ENCODE measurements around the gene ADAM8. TPM values are rescaled to one million over a fixed set of nuclear protein-coding genes. Genes with fewer than 3 reads are reported as not detected.

ADAM8 gene
- total RNA-seq, 2 experiments from 2014 or later = 142 to 173 TPM

DNA sequence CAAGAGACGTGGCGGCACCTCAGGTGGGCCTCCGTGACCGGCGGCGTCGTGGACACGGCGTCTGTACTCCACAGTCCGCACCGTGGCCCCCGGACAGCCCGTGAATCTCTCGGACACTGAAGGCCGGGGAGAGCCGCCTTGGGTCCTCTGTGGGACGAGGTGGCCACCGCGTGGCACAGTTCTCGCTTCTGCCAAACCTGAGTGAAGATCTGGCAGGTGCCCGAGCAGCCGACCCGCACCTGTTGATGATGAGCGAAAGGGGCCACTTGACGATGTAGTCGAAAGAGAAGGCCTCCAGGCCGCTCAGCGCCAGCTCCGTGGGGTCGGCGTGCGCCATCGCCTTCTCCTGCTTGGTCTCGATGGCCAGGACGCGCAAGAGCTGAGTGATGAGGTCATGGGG lies 8.5 kb upstream of the ADAM8 start:
- Mint-ChIP-seq H3K36me3 (peaks cover 32% of the 10 kb centered on the region), H3K27ac (no peak overlapping the region), H3K27me3 (no peaks in the 10 kb centered on the region), H3K4me1 (no peaks in the 10 kb centered on the region), H3K4me3 (no peak overlapping the region), H3K9me3 (ENCODE audit: low read depth) (no peaks in the 10 kb centered on the region)
- CTCF ChIA-PET = interaction anchor here (0.8 kb wide), 1 partner anchor 23 kb away, joined by 3 read pairs; no protein-coding TSS in a partner anchor
- no peak for DNase-seq
- no peak for ATAC-seq

DNA sequence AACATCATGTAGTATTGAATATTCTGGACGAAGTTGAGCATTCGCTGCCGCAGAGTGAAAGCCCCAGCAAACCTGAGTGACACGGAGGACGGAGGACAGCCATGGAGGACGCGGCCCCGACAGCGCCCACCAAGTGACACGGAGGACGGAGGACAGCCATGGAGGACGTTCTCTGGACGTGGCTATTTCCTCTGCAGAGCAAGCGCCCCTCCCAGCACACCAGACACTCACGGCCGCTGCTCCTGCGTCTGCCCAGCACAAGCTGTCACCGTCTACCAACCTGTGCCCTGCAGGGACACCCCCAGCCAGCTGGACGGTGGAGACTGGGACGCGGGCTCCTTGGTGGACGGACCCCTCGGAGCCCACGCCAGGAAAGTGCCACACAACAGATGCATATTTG lies 7.3 kb upstream of the ADAM8 start:
- no peak overlapping the region for H3K4me3 Mint-ChIP-seq
- peaks cover 32% of the 10 kb centered on the region for H3K36me3 Mint-ChIP-seq
- no peaks in the 10 kb centered on the region for H3K9me3 Mint-ChIP-seq (ENCODE audit: low read depth)
- CTCF ChIA-PET = no interaction called here
- DNase-seq (no peak), ATAC-seq (no peak)
- H3K4me1 Mint-ChIP-seq = peaks cover 12% of the 10 kb centered on the region
- H3K27me3 Mint-ChIP-seq = no peaks in the 10 kb centered on the region
- H3K27ac Mint-ChIP-seq = no peak overlapping the region

DNA sequence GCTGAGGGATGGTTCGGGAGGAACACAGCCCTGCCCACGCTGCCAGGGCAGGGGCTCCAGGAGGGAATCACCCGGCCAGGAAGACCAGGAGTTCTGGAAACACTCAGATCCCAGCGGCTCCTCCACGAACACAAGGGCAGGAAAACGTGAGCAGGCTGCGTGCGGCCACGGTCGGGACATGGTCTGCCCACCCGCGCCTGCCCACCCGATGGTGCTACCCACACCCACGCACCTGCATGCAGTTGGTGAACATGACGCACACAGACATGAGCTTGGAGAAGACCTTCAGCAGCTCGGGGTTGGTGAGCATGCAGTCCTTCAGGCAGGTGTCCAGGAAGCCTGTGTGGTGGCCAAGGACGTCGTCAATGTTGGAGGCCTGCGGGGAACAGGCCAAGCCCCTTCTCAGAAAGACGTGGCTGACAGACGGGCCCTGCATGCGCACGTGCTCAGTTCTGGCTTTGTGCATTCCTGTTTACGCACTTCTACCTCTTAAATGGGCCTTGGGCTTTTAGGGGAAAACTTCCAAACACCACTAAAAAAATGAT lies 6.2 kb upstream of the ADAM8 start:
- H3K36me3 Mint-ChIP-seq = peaks cover 29% of the 10 kb centered on the region

DNA sequence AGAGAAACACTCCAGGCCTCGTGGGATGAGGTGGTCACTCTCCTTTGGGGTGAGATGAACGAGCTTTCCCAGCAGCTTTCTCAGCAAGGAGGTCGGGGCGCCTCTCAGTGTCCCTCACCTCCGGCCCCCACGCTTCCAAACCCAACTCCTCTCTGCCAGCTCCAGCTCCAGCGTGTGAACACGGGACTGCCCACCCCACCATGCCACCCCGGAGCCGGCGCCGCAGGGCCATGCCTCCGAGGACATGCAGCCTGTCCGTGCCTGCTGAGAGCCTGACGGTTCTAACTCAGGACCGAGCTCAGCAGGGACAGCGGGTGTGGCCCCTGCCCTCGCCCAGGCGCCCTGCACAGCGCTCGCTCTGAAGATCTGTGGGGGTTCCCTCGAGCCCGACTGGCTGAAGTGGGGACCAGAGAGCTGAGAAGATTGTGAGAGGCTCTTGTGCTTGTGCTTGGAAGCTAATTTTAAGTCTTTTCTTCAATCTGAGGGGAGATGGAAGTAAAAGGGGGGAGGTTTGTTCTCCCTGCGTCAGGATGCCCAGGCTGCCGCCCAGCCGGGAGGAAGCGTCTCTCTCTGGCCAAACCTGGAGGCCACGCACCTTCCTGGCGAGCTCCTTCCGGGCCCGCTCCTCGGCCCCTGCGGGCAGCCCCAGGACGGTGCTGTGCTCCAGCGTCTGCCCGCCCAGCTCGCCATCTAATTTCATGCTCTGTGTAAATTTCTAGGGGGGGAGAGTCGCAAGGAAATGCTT lies 5.1 kb upstream of the ADAM8 start:
- no peak for DNase-seq
- H3K9me3 Mint-ChIP-seq (ENCODE audit: low read depth) = no peaks in the 10 kb centered on the region

More for the DNA sequence above, 6.2 kb upstream of the ADAM8 start:
- Mint-ChIP-seq H3K4me1 (peaks cover 22% of the 10 kb centered on the region), H3K4me3 (no peak overlapping the region), H3K9me3 (ENCODE audit: low read depth) (no peaks in the 10 kb centered on the region), H3K27me3 (no peaks in the 10 kb centered on the region), H3K27ac (no peak overlapping the region)
- CTCF ChIA-PET = interaction anchor here (1.8 kb wide), 1 partner anchor 25 kb away, joined by 7 read pairs; no protein-coding TSS in a partner anchor
- DNase-seq = no peak
- ATAC-seq = no peak

DNA sequence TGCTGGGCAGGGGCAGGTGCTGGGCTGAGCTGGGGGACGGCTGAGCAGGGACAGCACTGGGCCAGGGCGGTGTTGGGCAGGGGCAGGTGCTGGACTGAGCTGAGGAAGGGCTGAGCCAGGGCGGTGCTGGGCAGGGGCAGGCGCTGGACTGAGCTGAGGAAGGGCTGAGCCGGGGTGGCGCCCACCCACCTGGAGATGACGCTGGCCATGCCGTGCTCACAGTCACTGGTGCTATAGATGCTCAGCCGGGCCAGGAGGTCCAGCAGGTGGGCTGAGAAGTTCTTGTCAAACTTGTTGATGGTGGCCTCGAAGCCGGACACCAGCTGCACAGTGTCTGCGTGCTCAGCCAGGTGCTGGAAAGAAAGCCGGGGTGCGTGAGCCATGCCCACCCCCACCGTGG lies 4.4 kb upstream of the ADAM8 start:
- no peak overlapping the region for H3K27ac Mint-ChIP-seq
- CTCF ChIA-PET = interaction anchor here (1.3 to 1.8 kb wide), 2 partner anchors 27 to 49 kb away, joined by 3 to 7 read pairs; no protein-coding TSS in a partner anchor
- peaks cover 28% of the 10 kb centered on the region for H3K4me1 Mint-ChIP-seq
- no peaks in the 10 kb centered on the region for H3K9me3 Mint-ChIP-seq (ENCODE audit: low read depth)
- H3K36me3 Mint-ChIP-seq = peaks cover 20% of the 10 kb centered on the region
- H3K27me3 Mint-ChIP-seq = no peaks in the 10 kb centered on the region
- ATAC-seq (no peak), DNase-seq (no peak)
- H3K4me3 Mint-ChIP-seq = no peak overlapping the region

More for the DNA sequence above, 5.1 kb upstream of the ADAM8 start:
- H3K4me1 Mint-ChIP-seq = peaks cover 28% of the 10 kb centered on the region
- H3K4me3 Mint-ChIP-seq = no peak overlapping the region
- ATAC-seq = no peak
- no peak overlapping the region for H3K27ac Mint-ChIP-seq
- H3K36me3 Mint-ChIP-seq = peaks cover 23% of the 10 kb centered on the region
- CTCF ChIA-PET = interaction anchor here (1.3 to 1.8 kb wide), 2 partner anchors 26 to 48 kb away, joined by 3 to 7 read pairs; no protein-coding TSS in a partner anchor
- no peaks in the 10 kb centered on the region for H3K27me3 Mint-ChIP-seq

DNA sequence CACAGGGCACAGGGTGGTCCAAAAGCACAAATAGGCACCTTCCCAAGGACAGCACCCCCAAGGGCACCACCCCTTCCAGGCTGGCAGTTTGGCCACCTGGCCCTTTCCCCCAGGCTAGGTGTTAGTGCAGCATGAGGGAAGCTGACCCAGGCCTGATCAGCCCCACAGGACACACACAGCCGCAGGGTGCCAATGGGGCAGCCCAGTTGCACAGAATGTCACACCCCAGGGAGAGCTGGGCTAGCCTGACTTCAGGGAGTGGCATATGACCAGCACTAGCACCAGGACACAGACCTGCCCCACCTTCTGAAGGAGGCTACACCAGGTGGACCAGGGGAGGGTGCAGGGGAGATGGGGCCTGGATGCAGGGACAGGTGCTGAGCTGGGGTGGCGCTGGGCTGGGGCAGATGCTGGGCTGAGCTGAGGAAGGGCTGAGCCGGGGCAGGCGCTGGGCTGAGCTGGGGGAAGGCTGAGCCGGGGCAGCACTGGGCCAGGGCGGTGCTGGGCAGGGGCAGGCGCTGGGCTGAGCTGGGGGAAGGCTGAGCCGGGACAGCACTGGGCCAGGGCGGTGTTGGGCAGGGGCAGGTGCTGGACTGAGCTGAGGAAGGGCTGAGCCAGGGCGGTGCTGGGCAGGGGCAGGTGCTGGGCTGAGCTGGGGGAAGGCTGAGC lies 3.9 kb upstream of the ADAM8 start:
- H3K9me3 Mint-ChIP-seq (ENCODE audit: low read depth) = no peaks in the 10 kb centered on the region
- DNase-seq (no peak), ATAC-seq (no peak)
- H3K27me3 Mint-ChIP-seq = no peaks in the 10 kb centered on the region
- peaks cover 17% of the 10 kb centered on the region for H3K36me3 Mint-ChIP-seq
- H3K27ac Mint-ChIP-seq = peak overlapping the region; percentile 66
- CTCF ChIA-PET = no interaction called here
- peaks cover 31% of the 10 kb centered on the region for H3K4me1 Mint-ChIP-seq
- no peak overlapping the region for H3K4me3 Mint-ChIP-seq

DNA sequence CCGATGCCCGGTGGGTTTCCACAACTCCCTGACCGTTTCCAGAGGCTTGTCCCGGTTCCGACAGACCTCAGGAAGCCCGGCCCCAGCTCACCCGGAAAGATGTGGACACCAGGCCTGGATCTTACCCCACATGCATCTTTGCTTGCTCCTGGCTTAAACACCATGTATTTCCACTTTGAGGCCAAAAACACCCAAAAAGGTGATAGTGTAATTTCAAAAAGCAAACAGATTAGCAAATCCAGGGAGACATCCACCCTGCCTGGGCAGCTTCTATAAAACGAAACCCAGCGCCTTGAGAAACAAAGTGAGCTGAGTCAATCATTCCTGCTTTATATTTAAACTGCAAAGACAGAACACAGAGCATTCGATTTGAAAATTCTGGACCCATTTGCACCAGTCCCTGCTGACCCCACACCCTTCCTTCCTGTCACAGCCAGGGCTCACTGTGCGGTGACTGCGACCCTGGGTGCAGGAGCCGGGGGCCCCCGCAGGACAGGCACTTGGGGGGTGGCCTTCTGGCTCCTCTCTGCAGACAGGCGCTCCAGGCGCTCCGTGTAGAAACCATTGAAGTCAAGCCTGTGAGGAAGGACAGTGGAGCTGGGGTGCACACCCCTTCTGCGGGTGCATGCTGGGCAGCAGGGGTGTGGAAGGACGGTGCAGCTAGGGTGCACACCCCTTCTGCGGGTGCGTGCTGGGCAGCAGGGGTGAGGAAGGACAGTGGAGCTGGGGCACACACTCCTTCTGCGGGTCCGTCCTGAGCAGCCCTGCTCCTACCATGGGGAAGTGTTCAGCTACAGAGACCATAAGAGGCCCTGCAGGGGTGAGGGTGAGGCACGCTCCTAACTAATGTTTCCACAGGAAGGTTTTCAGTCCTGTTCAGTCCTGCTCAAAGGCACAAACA lies 2.9 kb upstream of the ADAM8 start:
- no peaks in the 10 kb centered on the region for H3K9me3 Mint-ChIP-seq (ENCODE audit: low read depth)
- no peak for DNase-seq
- no peak overlapping the region for H3K4me3 Mint-ChIP-seq
- ATAC-seq = no peak
- no peaks in the 10 kb centered on the region for H3K27me3 Mint-ChIP-seq
- peaks cover 9% of the 10 kb centered on the region for H3K36me3 Mint-ChIP-seq
- CTCF ChIA-PET = interaction anchor here (1.3 to 2.6 kb wide), 4 partner anchors 8 to 50 kb away, joined by 3 to 21 read pairs (median 8); no protein-coding TSS in a partner anchor
- peak overlapping the region; percentile 99 for H3K27ac Mint-ChIP-seq
- peaks cover 33% of the 10 kb centered on the region for H3K4me1 Mint-ChIP-seq

DNA sequence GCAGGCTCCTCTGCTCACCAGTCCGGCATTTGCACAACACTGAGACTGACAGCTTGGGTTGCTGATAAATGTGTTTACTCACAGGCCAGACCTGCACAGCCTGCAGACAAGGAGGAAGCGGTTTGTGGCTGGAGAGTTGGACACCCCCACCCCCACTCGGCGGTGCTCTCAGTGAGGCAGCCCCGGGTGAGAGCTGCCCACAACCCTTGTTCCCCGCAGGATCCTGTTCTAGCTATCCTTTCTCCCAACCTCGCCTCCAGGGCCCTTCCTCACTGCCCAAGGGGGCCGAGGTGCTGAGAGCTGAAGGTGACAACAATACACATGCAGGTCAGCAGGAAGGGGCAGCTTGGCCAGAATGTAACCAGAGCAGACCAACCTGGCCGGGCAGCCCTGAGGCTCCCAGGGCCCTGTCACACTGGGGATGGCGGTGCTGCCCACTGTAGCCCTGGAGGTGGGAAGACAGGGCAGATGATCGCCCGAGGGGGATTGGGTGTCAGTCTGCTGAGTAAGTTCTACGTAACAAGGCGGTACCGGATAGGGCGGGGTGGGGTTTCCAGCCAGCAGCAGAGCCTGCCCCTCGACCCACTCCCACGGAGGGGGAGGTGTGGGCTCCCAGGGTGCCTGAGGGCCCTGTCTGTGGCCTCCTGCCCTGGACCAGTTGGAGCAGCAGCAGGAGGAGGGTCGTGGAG lies 2.1 kb upstream of the ADAM8 start:
- Mint-ChIP-seq H3K9me3 (ENCODE audit: low read depth) (no peaks in the 10 kb centered on the region), H3K27ac (peak overlapping the region; percentile 99), H3K27me3 (no peaks in the 10 kb centered on the region), H3K36me3 (peaks cover 7% of the 10 kb centered on the region), H3K4me1 (peaks cover 36% of the 10 kb centered on the region), H3K4me3 (peak overlapping the region; percentile 78)
- DNase-seq = peak; percentile 95
- CTCF ChIA-PET = interaction anchor here (0.8 to 2.6 kb wide), 10 partner anchors 9 to 135 kb away, joined by 3 to 21 read pairs (median 6); no protein-coding TSS in a partner anchor
- ATAC-seq = peak; percentile 59

DNA sequence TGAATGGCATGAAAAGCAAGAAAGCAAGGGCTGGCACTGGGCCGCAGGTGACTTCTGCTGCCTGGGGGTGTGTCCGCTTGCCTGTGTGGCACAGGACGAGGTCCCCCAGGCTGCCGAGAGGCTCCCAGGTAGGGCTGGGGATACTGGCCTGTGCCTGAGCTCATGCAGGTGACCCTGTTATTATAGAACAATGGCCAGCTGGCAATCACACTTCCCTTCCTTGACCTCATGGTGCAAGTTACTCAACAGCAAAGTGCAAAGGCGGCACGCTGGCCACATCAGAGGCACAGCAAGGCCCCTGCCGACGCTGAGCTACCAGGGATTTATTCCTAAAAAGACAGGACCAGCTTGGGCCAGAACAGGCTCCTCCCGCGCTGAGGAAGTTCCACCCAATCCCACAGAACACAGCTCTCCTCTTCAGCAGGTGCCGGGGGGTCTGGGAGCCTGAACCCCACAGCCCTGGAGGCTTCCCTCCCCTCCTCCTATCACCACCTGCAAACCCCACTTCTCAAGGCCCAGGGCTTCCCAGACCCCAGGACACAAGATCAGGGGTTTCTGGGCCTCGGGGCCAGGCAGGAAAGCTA lies 1.4 kb upstream of the ADAM8 start:
- CTCF ChIA-PET = interaction anchor here (0.7 to 2.6 kb wide), 11 partner anchors 9 to 134 kb away, joined by 3 to 21 read pairs (median 5); no protein-coding TSS in a partner anchor
- H3K36me3 Mint-ChIP-seq = peaks cover 5% of the 10 kb centered on the region
- DNase-seq = no peak
- peak; percentile 0 for ATAC-seq
- peaks cover 36% of the 10 kb centered on the region for H3K4me1 Mint-ChIP-seq
- no peaks in the 10 kb centered on the region for H3K27me3 Mint-ChIP-seq
- peak overlapping the region; percentile 78 for H3K4me3 Mint-ChIP-seq
- H3K9me3 Mint-ChIP-seq (ENCODE audit: low read depth) = no peaks in the 10 kb centered on the region
- peak overlapping the region; percentile 99 for H3K27ac Mint-ChIP-seq

DNA sequence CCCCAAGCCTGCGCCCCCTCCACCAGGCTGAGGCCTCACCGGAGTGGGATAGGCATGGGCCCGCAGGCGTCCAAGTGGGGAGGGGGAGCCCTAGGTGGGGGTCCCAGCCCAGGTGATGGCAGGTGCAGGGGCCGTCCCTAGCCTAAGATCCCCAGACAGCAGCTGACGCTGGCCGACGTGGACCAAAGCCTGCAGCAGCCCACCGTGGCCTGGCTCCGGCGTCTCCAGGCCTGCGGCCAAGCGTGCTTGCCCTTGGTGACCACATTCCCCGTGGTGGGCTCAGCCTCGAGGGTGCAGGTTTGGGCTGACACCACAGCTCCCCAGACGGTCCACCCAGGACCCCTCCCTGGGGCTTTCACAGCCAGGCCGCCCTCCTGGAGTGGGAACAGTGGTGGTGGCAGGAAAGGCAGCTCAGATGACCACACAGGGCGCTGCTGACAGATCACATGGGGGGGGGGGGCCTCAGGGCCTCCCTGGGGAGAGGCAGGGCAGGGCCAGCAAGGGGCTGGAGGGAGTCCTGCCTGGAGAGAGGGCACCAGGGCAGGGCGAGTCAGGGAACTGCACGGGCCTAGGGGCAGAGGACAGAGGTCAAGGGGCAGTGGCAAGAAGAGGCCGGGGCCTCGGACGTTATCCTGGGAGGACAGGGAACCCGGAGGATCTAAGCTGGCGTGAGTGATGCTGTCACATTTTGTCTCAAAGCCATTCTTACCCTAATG lies 767 bp upstream of the ADAM8 start:
- ATAC-seq (no peak), DNase-seq (no peak)
- Mint-ChIP-seq H3K4me1 (peaks cover 36% of the 10 kb centered on the region), H3K27me3 (no peaks in the 10 kb centered on the region), H3K9me3 (ENCODE audit: low read depth) (no peaks in the 10 kb centered on the region), H3K36me3 (peaks cover 2% of the 10 kb centered on the region), H3K27ac (peak overlapping the region; percentile 99), H3K4me3 (peak overlapping the region; percentile 78)
- CTCF ChIA-PET = interaction anchor here (0.7 to 2.6 kb wide), 8 partner anchors 10 to 134 kb away, joined by 3 to 21 read pairs (median 6); no protein-coding TSS in a partner anchor

DNA sequence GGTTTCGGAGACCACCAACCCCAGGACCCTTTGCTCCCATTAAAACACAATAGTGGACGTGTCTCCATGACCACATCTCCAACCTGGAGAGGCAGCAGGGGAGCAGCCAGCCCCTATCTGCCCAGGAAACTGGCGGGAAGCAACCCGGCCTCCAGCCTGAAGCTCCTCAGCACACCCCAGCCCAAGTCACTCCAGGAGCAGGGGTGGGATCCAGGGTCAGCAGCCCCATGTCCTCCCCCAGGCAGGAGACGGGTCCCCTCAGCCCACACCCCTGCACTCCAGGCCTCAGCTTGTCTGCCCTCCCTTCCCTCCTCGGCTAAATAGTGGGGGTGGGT lies 601 bp downstream of the ADAM8 start:
- Mint-ChIP-seq H3K9me3 (ENCODE audit: low read depth) (no peaks in the 10 kb centered on the region), H3K4me1 (peaks cover 36% of the 10 kb centered on the region), H3K4me3 (peak overlapping the region; percentile 90), H3K27me3 (no peaks in the 10 kb centered on the region), H3K27ac (peak overlapping the region; percentile 86), H3K36me3 (peaks cover 4% of the 10 kb centered on the region)
- DNase-seq (no peak), ATAC-seq (no peak)
- CTCF ChIA-PET = interaction anchor here (0.7 to 3.3 kb wide), 6 partner anchors 12 to 31 kb away, joined by 3 to 41 read pairs (median 6); no protein-coding TSS in a partner anchor
